Heart left ventricle (tissue), 13 donors: ENCODE results near the gene SLC7A5.
"Not testable (repeated sequence)": the region's sequence is repeated elsewhere in the genome, so short reads cannot be mapped to it uniquely, and the experiment has no call there.

Experiments
- POLR2A ChIP-seq, 2 donors: fragments of 450-650 bp; IDR thresholded peaks; one replicate each; pipeline ENCODE4 v1.6.1; 2017; ENCODE audit warnings: antibody characterized with exemption in 2 of 2, mild to moderate bottlenecking in 2 of 2, moderate library complexity in 2 of 2
- TF ChIP-seq, protein P1 (sequence below), 12 donors: fragments of 200-600 bp; sonication (generic) in 4 of 12; IDR thresholded peaks; one replicate each; pipeline versions ENCODE4 v1.5.0 to v1.8.0; 2018 to 2022; ENCODE audit warnings: antibody characterized with exemption in 12 of 12, mild to moderate bottlenecking in 5 of 12
- donor health status: ischemic (EF 13 %, LVEDD 7.1; RV severe dilation, severe dysfunction).
- donor health status: DM: no; HTN: yes; CAD: no.
- donor health status: DM: no; HTN: no; CAD: no.
- donor health status: ischemic (EF 25% LVEDD 6.9; RV normal size, moderate dysfunction).
- donor health status: ischemic (EF 25% LVEDD 5.7; RV mildly dilated, moderate dysfunction).
- donor health status: ischemic (EF 35%, LVEDD 5.7; RV mildly dilated, moderate dysfunction).
- donor health status: nonischemic (EF 11% LVEDD 7.7; RV severe dilation, severe dysfunction).
- donor health status: DM: yes; HTN: yes; CAD: no.
- donor health status: PGD.
- donor health status: ischemic (EF 29% LVEDD 5.4; RV normal size, mild dysfunction).
- donor health status: nonischemic (EF 23%, LVEDD 6.1; RV moderate dilation, normal function).

DNA sequence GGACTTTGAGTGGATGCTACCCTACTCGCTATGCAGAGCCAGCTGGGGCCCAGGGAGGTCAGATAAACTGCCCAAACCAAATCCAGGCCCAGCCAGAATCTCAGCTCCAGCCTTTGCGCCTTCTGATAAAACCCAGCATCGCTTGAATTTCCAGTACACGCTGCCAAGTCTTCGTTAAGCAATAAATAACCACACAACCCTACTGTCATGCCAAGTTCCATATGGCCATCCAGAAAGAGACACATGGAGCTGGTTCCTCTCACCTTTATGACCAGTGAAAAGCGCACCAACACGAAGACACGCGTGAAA lies 6.0 kb downstream of the SLC7A5 start:
- TF ChIP-seq, protein P1, sequence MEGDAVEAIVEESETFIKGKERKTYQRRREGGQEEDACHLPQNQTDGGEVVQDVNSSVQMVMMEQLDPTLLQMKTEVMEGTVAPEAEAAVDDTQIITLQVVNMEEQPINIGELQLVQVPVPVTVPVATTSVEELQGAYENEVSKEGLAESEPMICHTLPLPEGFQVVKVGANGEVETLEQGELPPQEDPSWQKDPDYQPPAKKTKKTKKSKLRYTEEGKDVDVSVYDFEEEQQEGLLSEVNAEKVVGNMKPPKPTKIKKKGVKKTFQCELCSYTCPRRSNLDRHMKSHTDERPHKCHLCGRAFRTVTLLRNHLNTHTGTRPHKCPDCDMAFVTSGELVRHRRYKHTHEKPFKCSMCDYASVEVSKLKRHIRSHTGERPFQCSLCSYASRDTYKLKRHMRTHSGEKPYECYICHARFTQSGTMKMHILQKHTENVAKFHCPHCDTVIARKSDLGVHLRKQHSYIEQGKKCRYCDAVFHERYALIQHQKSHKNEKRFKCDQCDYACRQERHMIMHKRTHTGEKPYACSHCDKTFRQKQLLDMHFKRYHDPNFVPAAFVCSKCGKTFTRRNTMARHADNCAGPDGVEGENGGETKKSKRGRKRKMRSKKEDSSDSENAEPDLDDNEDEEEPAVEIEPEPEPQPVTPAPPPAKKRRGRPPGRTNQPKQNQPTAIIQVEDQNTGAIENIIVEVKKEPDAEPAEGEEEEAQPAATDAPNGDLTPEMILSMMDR (IDR thresholded peaks at IDR 0.05), result not testable (repeated sequence)
- not testable (repeated sequence) for TF ChIP-seq POLR2A (IDR thresholded peaks at IDR 0.05)
